Liver (tissue), 9 donors: Measurements from ENCODE around the gene TSPAN7. TPM values are rescaled to one million over a fixed set of nuclear protein-coding genes. Genes with fewer than 3 reads are reported as not detected.

Experiments used
- DNase-seq: peaks from one replicate; pipeline ENCODE4 v3.0.0-alpha.2; 2017; ENCODE audit warnings: low spot score
- H3K27ac ChIP-seq, 2 donors: one replicate each; pipeline ENCODE4 v1.7.0; 2013; ENCODE audit warnings: inconsistent platforms in 2 of 2, low read length in 2 of 2, control low read depth in 1 of 2, low read depth in 1 of 2, mild to moderate bottlenecking in 1 of 2
- H3K27me3 ChIP-seq, 4 donors: one replicate each; pipeline versions ENCODE4 v1.6.1 to v1.7.0; 2013; ENCODE audit warnings: low read length in 3 of 4, inconsistent platforms in 1 of 4, mild to moderate bottlenecking in 1 of 4, moderate library complexity in 1 of 4; ENCODE audit not compliant: control insufficient read depth in 4 of 4, insufficient read depth in 4 of 4
- H3K36me3 ChIP-seq, 4 donors: one replicate each; pipeline versions ENCODE4 v1.6.1 to v1.7.0; 2013; ENCODE audit warnings: low read length in 3 of 4, mild to moderate bottlenecking in 3 of 4, low read depth in 1 of 4, moderate library complexity in 1 of 4; ENCODE audit not compliant: control insufficient read depth in 4 of 4, insufficient read depth in 3 of 4
- H3K4me1 ChIP-seq, 4 donors: one replicate each; pipeline versions ENCODE4 v1.6.1 to v1.7.0; 2013; ENCODE audit warnings: low read length in 3 of 4, mild to moderate bottlenecking in 3 of 4, moderate library complexity in 1 of 4; ENCODE audit not compliant: control insufficient read depth in 4 of 4, insufficient read depth in 4 of 4
- H3K4me3 ChIP-seq, 3 donors: one replicate each; pipeline versions ENCODE4 v1.6.1 to v1.7.0; 2013; ENCODE audit warnings: low read length in 3 of 3, control low read depth in 1 of 3, low read depth in 1 of 3, mild to moderate bottlenecking in 1 of 3
- H3K9ac ChIP-seq, 2 donors: one replicate each; pipeline ENCODE4 v1.7.0; 2013; ENCODE audit warnings: low read length in 2 of 2, mild to moderate bottlenecking in 2 of 2, moderate library complexity in 2 of 2, control low read depth in 1 of 2, low read depth in 1 of 2
- H3K9me3 ChIP-seq, 4 donors: one replicate each; pipeline versions ENCODE4 v1.6.1 to v1.7.0; 2013; ENCODE audit warnings: low read length in 3 of 4; ENCODE audit not compliant: control insufficient read depth in 4 of 4
- CTCF ChIP-seq: fragments of 150-350 bp; IDR thresholded peaks from 2 replicates; pipeline ENCODE4 v1.5.1; 2017; ENCODE audit warnings: improper control_type of control experiment, low read depth, low read length; ENCODE audit not compliant: missing input control
- EGR1 ChIP-seq, 2 donors: IDR thresholded peaks; 2 replicates each; pipeline ENCODE4 v1.6.1; 2016 to 2018; ENCODE audit warnings: antibody characterized with exemption in 2 of 2, low read depth in 2 of 2
- FOXA1 ChIP-seq: IDR thresholded peaks from 2 replicates; pipeline ENCODE4 v1.6.1; 2016; ENCODE audit warnings: antibody characterized with exemption
- FOXA2 ChIP-seq: IDR thresholded peaks from 2 replicates; pipeline ENCODE4 v1.6.1; 2016; ENCODE audit warnings: antibody characterized with exemption
- GABPA ChIP-seq, 2 donors: IDR thresholded peaks in 1 of 2; conservative IDR thresholded peaks in 1 of 2; 2 replicates each; pipeline ENCODE4 v1.6.1; 2016; ENCODE audit warnings: antibody characterized with exemption in 2 of 2, mild to moderate bottlenecking in 1 of 2, moderate library complexity in 1 of 2
- HNF4A ChIP-seq, 2 donors: conservative IDR thresholded peaks; 2 replicates each; pipeline ENCODE4 v1.6.1; 2016; ENCODE audit warnings: antibody characterized with exemption in 2 of 2, mild to moderate bottlenecking in 2 of 2
- HNF4G ChIP-seq: IDR thresholded peaks from 2 replicates; pipeline ENCODE4 v1.6.1; 2016; ENCODE audit warnings: antibody characterized with exemption
- JUND ChIP-seq, 2 donors: IDR thresholded peaks; 2 replicates each; pipeline ENCODE4 v1.6.1; 2016; ENCODE audit warnings: antibody characterized with exemption in 2 of 2
- MAX ChIP-seq: IDR thresholded peaks from 2 replicates; pipeline ENCODE4 v1.6.1; 2016; ENCODE audit warnings: antibody characterized with exemption
- NR2F2 ChIP-seq: IDR thresholded peaks from 2 replicates; pipeline ENCODE4 v1.6.1; 2016; ENCODE audit warnings: antibody characterized with exemption
- RAD21 ChIP-seq, 2 donors: IDR thresholded peaks; 2 replicates each; pipeline ENCODE4 v1.6.1; 2016; ENCODE audit warnings: antibody characterized with exemption in 2 of 2, mild to moderate bottlenecking in 2 of 2
- REST ChIP-seq: IDR thresholded peaks from 2 replicates; pipeline ENCODE4 v1.6.1; 2016; ENCODE audit warnings: antibody characterized with exemption, mild to moderate bottlenecking
- RXRA ChIP-seq, 2 donors: IDR thresholded peaks; 2 replicates each; pipeline ENCODE4 v1.6.1; 2017 to 2018; ENCODE audit warnings: antibody characterized with exemption in 2 of 2, mild to moderate bottlenecking in 1 of 2
- SP1 ChIP-seq: IDR thresholded peaks from 2 replicates; pipeline ENCODE4 v1.6.1; 2018; ENCODE audit warnings: antibody characterized with exemption, mild to moderate bottlenecking
- TAF1 ChIP-seq: conservative IDR thresholded peaks from 2 replicates; pipeline ENCODE4 v1.6.1; 2016; ENCODE audit warnings: antibody characterized with exemption, mild to moderate bottlenecking
- YY1 ChIP-seq: IDR thresholded peaks from 2 replicates; pipeline ENCODE4 v1.6.1; 2016; ENCODE audit warnings: antibody characterized with exemption, mild to moderate bottlenecking
- ZBTB33 ChIP-seq: IDR thresholded peaks from 2 replicates; pipeline ENCODE4 v1.6.1; 2016; ENCODE audit warnings: antibody characterized with exemption
- WGBS: extraction: QIAGEN DNeasy Blood & Tissue Kit; methylation state at CpG from one replicate; pipeline ENCODE4 v1.1.7; 2013; 5-methylcytosine and 5-hydroxymethylcytosine counted together
- polyA plus RNA-seq, 2 donors: library from polyadenylated mRNA; stranded (reverse) in 1 of 2; unstranded in 1 of 2; fragments of 200-250 nt in 1 of 2; fragments of >200 nt in 1 of 2; fragmentation: Nextera tagmentation in 1 of 2; extraction: Ambion mirVana in 1 of 2; gene quantifications; one replicate each; pipeline versions ENCODE4 v1.2.1 to v1.2.3, GENCODE V29; 2013 to 2015
- total RNA-seq, 2 donors: library from RNA; depleted of rRNA; stranded (reverse); fragments of >200 nt; gene quantifications; one replicate each; pipeline ENCODE4 v1.2.3, GENCODE V29; 2014
- donor health status: healthy.
- donor health status: healthy.
- donor health status: healthy.
- donor health status: healthy.
- donor health status: healthy.

Gene TSPAN7
- total and polyA plus RNA-seq, 4 donors: 10.1 to 26.2 (median 17.6) TPM

- TF ChIP-seq HNF4G (no peak), RAD21 (IDR thresholded peaks at IDR 0.05) (no peak), HNF4A (conservative IDR thresholded peaks at IDR 0.05) (no peak), FOXA1 (no peak), EGR1 (IDR thresholded peaks at IDR 0.05; ENCODE audit: low read depth in 2 of 2) (no peak), GABPA (IDR thresholded peaks at IDR 0.05 in 1 of 2, conservative IDR thresholded peaks at IDR 0.05 in 1 of 2) (no peak), MAX (no peak), REST (no peak), JUND (IDR thresholded peaks at IDR 0.05) (no peak), YY1 (no peak), ZBTB33 (no peak)
- Histone ChIP-seq H3K27ac (no peak overlapping the region), H3K4me3 (no peak overlapping the region), H3K27me3 (no peaks in the 10 kb centered on the region), H3K36me3 (no peaks in the 10 kb centered on the region), H3K9me3 (no peaks in the 10 kb centered on the region), H3K4me1 (peaks cover 0 to 3% (median 0%) of the 10 kb centered on the region in 4 donors), H3K9ac (no peak overlapping the region)
- WGBS: 96% methylated on average over 2 of the region's 2 CpGs
- no peak for DNase-seq
Observed at GRCh38 chrX:38678821-38679220, 117.5 kb downstream of the TSPAN7 start.

GRCh38 chrX:38679695-38680094, 118.4 kb downstream of the TSPAN7 start:
- Histone ChIP-seq H3K9ac (no peak overlapping the region), H3K9me3 (no peaks in the 10 kb centered on the region), H3K27me3 (peaks cover 0 to 2% (median 0%) of the 10 kb centered on the region in 4 donors), H3K27ac (no peak overlapping the region), H3K4me1 (peaks cover 0 to 3% (median 0%) of the 10 kb centered on the region in 4 donors), H3K36me3 (no peaks in the 10 kb centered on the region), H3K4me3 (no peak overlapping the region)
- 93% methylated on average over 2 of the region's 2 CpGs for WGBS
- no peak for DNase-seq
- no peak for TF ChIP-seq HNF4A (conservative IDR thresholded peaks at IDR 0.05)
- no peak for TF ChIP-seq GABPA (IDR thresholded peaks at IDR 0.05 in 1 of 2, conservative IDR thresholded peaks at IDR 0.05 in 1 of 2)
- TF ChIP-seq RXRA (IDR thresholded peaks at IDR 0.05): no peak
- TF ChIP-seq SP1: no peak
- TF ChIP-seq MAX: no peak
- no peak for TF ChIP-seq YY1
- TF ChIP-seq FOXA1: no peak
- TF ChIP-seq REST: no peak
- TF ChIP-seq CTCF: no peak
- TF ChIP-seq TAF1: no peak
- no peak for TF ChIP-seq RAD21 (IDR thresholded peaks at IDR 0.05)
- TF ChIP-seq JUND (IDR thresholded peaks at IDR 0.05): no peak
- no peak for TF ChIP-seq FOXA2
- no peak for TF ChIP-seq ZBTB33
- TF ChIP-seq NR2F2: no peak
- no peak for TF ChIP-seq HNF4G
- TF ChIP-seq EGR1 (IDR thresholded peaks at IDR 0.05; ENCODE audit: low read depth in 2 of 2): no peak
